C4-2B (cell line): ENCODE measurements around the gene FAM174B.

Experiments used
- CTCF ChIP-seq: fragments of 450-650 bp; conservative IDR thresholded peaks from 2 replicates; pipeline ENCODE4 v1.5.1; 2017; ENCODE audit warnings: mild to moderate bottlenecking
- ZFX ChIP-seq: fragments of 450-650 bp; IDR thresholded peaks from 2 replicates; pipeline ENCODE4 v1.6.1; 2017

DNA sequence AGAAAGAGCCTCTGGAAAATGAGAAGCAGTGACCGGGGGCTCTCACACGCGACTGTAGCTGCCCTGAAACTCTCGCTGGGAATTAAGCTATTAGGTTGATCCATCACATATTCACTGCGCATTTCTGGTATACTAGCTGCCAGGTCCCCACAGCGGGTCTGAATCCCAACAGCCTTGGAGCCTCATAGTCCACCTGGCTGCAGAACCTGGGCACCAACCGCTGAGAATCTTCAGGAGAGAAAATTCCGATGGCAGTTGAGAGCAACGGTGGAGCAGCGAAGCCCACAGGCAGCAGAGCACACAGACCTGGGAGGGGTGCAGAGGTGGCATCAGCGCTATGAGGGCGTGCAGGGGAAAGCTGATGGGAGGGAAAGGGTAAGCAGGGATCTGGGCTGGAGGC, 75.1 kb downstream of the FAM174B start:
- TF ChIP-seq CTCF, result no peak
- TF ChIP-seq ZFX, result no peak
